GM13977 (cell line): ENCODE measurements around the gene CPTP.

Experiments used
- DNase-seq: peaks from one replicate; pipeline ENCODE4 v3.0.0; 2012; ENCODE audit warnings: low spot score
- CTCF ChIP-seq: IDR thresholded peaks from 2 replicates; pipeline ENCODE4 v1.5.1; 2012; ENCODE audit warnings: mild to moderate bottlenecking, control low read depth; ENCODE audit not compliant: insufficient read depth; ENCODE audit errors: extremely low read depth, missing control alignments
- in situ Hi-C: fragments of 300-500 bp; cut with MboI; formaldehyde crosslinking; loops from one replicate; pipeline ENCODE4 v1.12.0; 2022; ENCODE audit warnings: low sequenced_read_pairs, low pct_unique_long_range_greater_than_20kb, mixed read lengths, inconsistent platforms; ENCODE audit not compliant: unreplicated experiment

CPTP gene

GRCh38 chr1:1324524-1325287 lies at the start of gene CPTP, which contains the start of gene INTS11:
Gene CPTP, plus strand, starts transcription at chr1:1324802. Its CDS starts 2,109 bp downstream, at chr1:1326911.
Gene INTS11, minus strand, starts transcription at chr1:1324660. Its CDS starts 52 bp downstream, at chr1:1324608.
- DNase-seq: peak; percentile 99
- no peak for TF ChIP-seq CTCF
- in situ Hi-C loops: no loop called here

GRCh38 chr1:1274931-1275431 lies 49.6 kb upstream of the CPTP start:
- in situ Hi-C loops: no loop called here
- no peak for TF ChIP-seq CTCF
- DNase-seq: no peak

GRCh38 chr1:1275836-1276235 lies 48.8 kb upstream of the CPTP start:
- in situ Hi-C loops: no loop called here
- DNase-seq: no peak
- TF ChIP-seq CTCF: no peak

GRCh38 chr1:1278620-1279019 lies 46.0 kb upstream of the CPTP start:
- TF ChIP-seq CTCF: no peak
- in situ Hi-C loops: no loop called here
- DNase-seq: no peak

- in situ Hi-C loops: no loop called here
- TF ChIP-seq CTCF: no peak
- no peak for DNase-seq
Observed at GRCh38 chr1:1279028-1279427, 45.6 kb upstream of the CPTP start.

GRCh38 chr1:1280782-1281481 lies 43.7 kb upstream of the CPTP start:
- in situ Hi-C loops: no loop called here
- no peak for DNase-seq
- TF ChIP-seq CTCF: no peak
